Breast epithelium (tissue), 3 donors: ENCODE data around the gene EIF4G2.

Experiments
- POLR2A ChIP-seq: fragments of 450-650 bp; IDR thresholded peaks from one replicate; pipeline ENCODE4 v1.6.1; 2016; ENCODE audit warnings: antibody characterized with exemption, mild to moderate bottlenecking, moderate library complexity
- TF ChIP-seq, protein P1 (sequence below), 3 donors: fragments of 450-650 bp; IDR thresholded peaks; one replicate each; pipeline ENCODE4 v1.5.1; 2016 to 2017; ENCODE audit warnings: antibody characterized with exemption in 3 of 3, mild to moderate bottlenecking in 3 of 3, moderate library complexity in 3 of 3

DNA sequence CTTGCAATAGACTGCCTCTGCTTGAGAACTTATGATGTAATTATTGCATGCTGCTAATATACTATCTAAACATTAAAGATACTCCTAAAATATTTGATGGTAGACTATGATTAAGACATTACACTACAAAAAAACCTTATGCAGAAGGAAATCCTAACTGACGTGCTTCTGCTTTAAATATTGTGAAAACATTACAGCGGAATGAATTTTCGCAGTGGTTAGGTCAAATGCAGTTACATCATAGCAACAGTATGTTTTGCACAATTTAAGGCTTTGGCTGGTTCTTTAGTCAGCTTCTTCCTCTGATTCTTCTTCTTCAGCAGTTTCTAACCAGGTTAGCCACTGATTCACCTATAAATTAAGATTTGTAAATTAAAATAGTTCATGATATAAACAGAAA is 11.2 kb downstream of the EIF4G2 start:
- TF ChIP-seq, protein P1, sequence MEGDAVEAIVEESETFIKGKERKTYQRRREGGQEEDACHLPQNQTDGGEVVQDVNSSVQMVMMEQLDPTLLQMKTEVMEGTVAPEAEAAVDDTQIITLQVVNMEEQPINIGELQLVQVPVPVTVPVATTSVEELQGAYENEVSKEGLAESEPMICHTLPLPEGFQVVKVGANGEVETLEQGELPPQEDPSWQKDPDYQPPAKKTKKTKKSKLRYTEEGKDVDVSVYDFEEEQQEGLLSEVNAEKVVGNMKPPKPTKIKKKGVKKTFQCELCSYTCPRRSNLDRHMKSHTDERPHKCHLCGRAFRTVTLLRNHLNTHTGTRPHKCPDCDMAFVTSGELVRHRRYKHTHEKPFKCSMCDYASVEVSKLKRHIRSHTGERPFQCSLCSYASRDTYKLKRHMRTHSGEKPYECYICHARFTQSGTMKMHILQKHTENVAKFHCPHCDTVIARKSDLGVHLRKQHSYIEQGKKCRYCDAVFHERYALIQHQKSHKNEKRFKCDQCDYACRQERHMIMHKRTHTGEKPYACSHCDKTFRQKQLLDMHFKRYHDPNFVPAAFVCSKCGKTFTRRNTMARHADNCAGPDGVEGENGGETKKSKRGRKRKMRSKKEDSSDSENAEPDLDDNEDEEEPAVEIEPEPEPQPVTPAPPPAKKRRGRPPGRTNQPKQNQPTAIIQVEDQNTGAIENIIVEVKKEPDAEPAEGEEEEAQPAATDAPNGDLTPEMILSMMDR (IDR thresholded peaks at IDR 0.05), result no peak
- TF ChIP-seq POLR2A, result no peak
